ENCODE results near the gene TSHZ2. TPM values are rescaled to one million over a fixed set of nuclear protein-coding genes. Genes with fewer than 3 reads are reported as not detected.

TSHZ2 gene
- polyA plus RNA-seq, 3 donors = 12.5 to 13.9 (median 13.7) TPM

DNA sequence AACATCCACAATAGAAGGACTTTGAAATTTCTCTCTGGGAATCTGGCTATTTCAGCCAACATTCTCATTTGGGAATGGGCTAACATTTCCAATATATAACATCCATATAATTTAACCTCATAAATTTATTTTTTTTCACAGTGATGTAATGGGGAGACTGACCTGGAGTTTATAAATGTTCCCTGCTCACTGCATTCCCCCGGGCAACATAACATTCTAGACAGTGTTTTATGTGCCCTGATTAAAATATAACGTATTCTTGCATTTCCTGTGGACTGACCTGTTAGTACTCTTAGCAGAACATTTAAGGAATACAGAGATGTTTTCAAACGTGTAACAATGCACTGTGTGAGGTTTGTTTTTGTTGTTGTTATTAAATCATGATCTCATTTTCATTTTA is 20.9 kb downstream of the TSHZ2 start:
- DNase-seq = peak; percentile 67

DNA sequence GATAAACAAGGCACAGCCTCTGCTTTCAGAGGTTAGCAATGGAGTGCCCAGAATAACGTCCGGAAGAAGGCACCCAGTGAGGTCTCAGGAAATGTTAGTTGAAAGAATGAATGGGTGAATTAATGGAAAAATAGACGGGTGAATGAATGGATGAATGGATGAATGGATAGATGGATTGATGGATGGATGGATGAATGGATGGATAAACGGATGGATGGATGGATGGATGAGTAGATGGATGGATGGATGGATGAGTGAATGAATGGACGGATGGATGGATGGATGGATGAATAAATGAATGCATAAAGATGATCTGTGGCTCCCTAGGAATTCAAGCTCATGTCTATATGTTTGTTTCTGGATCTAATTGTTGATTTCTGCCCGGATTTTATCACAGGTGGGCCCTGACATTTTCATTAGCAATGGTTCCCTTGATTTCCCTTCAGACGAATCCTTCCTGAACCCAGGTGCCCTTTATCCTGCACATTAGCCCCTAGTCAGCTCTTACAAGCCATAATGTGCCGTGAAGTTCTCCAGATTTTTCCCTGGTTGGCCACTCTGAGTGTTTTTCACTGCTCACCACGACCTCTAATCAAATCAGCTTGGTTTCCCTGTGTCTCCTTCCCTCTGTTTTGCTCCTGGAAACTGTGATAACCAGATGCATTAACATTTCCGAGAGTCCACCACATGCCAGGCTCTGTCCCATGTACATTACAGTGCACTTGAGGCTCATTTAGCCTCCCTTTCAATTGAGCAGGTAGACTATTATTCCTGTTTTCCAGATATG is 22.2 kb downstream of the TSHZ2 start:
- no peak for DNase-seq

GRCh38 chr20:52996130-52996529 is 24.0 kb downstream of the TSHZ2 start:
- DNase-seq = no peak

GRCh38 chr20:52996658-52997057 is 24.5 kb downstream of the TSHZ2 start:
- DNase-seq = no peak

DNA sequence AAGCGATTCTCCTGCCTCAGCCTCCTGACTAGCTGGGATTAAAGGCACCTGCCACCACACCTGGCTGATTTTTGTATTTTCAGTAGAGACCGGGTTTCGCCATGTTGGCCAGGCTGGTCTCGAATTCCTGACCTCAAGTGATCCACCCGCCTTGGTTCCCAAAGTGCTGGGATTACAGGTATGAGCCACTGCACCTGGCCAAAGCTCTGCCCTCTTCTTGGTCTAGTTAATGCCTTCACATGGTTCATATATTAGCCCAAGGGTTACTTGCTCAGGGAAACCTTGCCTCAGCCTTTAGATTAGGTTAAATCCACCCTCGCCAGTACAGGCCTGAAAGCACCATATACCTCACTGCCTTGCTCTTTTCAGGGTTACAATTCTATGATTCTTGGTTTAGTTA is 26.1 kb downstream of the TSHZ2 start:
- no peak for DNase-seq

DNA sequence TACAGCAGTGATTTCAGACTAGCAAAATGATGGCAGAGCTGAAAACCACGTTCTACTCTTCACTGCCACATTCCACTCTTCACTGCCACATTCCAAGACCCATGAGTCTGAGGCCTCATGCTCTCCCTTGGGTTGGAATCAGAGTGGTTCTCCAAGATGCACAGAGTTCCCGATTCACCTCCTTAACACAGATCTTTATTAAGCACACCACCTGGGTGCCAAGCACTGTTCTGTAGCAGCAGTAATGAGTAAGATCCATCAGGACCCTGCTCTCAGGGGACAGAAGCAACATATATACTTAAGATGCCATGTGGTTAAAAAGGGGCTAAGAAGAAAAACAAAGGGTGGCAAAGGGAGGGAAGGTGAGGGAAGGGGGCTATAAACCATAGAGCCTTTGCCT is 26.9 kb downstream of the TSHZ2 start:
- DNase-seq = no peak

GRCh38 chr20:53001498-53002301 is 29.5 kb downstream of the TSHZ2 start:
- DNase-seq = no peak

DNA sequence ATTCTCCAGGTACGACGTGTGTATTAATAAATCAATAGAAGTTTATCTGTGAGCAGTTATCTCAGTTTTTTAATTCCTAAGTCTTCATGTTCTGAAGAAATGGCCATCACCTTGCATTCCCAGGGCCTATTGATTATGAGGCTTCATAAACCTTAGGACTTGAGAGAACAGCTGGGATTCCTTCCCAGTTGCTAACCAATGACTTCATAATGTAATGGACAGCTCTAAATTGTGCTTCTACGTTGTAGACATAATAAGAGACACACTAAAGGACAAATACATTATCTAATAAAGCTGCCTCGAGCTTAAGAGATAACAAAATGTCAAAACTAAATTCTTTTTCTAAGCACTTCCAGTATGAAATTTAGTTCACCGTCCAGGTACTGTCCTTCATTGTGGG is 30.6 kb downstream of the TSHZ2 start:
- no peak for DNase-seq

GRCh38 chr20:53003420-53004154 is 31.4 kb downstream of the TSHZ2 start:
- peak; percentile 77 for DNase-seq

GRCh38 chr20:53004267-53004813 is 32.2 kb downstream of the TSHZ2 start:
- DNase-seq = no peak

- DNase-seq = no peak
These were observed 38.0 kb downstream of the TSHZ2 start for GRCh38 chr20:53009979-53010735.

DNA sequence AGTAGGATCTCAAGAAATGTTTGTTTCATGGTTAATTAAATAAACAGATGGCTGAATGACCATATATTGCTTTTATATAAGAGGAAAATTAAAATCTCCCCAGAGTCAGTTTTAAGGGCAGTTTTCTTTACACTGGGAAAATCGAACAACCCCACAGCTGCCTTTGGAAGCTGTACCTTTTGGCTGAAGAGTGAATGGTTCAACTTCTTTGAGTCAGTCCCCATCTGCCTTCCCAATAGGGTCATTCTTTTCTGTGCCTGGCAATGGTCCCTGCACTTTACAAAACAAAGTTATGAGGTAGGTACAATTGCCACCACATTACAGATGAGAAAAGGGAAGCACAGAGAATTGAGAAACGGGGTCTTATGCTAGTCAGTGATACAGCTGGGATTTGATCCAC is 39.5 kb downstream of the TSHZ2 start:
- DNase-seq = no peak

- no peak for DNase-seq
These were observed 41.0 kb downstream of the TSHZ2 start for GRCh38 chr20:53013183-53013582.

- DNase-seq = no peak
These were observed 41.7 kb downstream of the TSHZ2 start for GRCh38 chr20:53013847-53014246.

- DNase-seq = no peak
These were observed 43.9 kb downstream of the TSHZ2 start for GRCh38 chr20:53016071-53016470.

DNA sequence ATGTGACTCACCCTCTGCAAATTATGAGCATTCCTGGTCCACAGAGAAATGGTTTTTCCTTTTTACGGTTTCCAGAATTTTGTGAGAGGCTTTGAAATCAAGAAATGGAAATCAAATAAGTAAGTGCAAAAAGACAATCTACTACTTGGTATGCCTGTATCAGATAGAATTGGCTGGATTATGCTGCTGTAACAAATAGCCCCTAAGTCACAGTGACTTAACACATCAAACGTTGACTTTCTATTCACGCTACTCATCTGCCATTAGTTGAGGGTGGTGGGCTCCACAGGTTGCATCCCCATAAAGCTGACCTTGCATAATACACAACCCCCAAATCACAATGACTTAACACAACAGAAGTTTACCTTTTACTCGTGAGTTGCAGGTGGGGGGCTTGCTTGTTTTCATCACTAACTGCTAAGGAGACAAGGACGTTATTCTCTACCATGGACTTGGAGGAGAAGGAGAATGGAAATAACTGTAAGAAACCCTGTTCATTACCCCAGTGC is 44.4 kb downstream of the TSHZ2 start:
- no peak for DNase-seq

- DNase-seq = no peak
These were observed 45.0 kb downstream of the TSHZ2 start for GRCh38 chr20:53017206-53017605.

- DNase-seq = no peak
These were observed 47.3 kb downstream of the TSHZ2 start for GRCh38 chr20:53019464-53019863.

GRCh38 chr20:53020376-53020775 is 48.2 kb downstream of the TSHZ2 start:
- no peak for DNase-seq

GRCh38 chr20:53020834-53021233 is 48.7 kb downstream of the TSHZ2 start:
- DNase-seq = no peak

GRCh38 chr20:53021934-53022333 is 49.8 kb downstream of the TSHZ2 start:
- no peak for DNase-seq
